HG03280 (cell line): ENCODE results near the gene MYBL2.
"Not testable (repeated sequence)": the region's sequence is repeated elsewhere in the genome, so short reads cannot be mapped to it uniquely, and the experiment has no call there.

ENCODE experiments used
- ATAC-seq: cut with Tn5 transposase; IDR thresholded peaks from one replicate; pipeline ENCODE4 v1.9.1; 2021; ENCODE audit warnings: mild to moderate bottlenecking, moderate library complexity; ENCODE audit not compliant: unreplicated experiment

MYBL2 gene

DNA sequence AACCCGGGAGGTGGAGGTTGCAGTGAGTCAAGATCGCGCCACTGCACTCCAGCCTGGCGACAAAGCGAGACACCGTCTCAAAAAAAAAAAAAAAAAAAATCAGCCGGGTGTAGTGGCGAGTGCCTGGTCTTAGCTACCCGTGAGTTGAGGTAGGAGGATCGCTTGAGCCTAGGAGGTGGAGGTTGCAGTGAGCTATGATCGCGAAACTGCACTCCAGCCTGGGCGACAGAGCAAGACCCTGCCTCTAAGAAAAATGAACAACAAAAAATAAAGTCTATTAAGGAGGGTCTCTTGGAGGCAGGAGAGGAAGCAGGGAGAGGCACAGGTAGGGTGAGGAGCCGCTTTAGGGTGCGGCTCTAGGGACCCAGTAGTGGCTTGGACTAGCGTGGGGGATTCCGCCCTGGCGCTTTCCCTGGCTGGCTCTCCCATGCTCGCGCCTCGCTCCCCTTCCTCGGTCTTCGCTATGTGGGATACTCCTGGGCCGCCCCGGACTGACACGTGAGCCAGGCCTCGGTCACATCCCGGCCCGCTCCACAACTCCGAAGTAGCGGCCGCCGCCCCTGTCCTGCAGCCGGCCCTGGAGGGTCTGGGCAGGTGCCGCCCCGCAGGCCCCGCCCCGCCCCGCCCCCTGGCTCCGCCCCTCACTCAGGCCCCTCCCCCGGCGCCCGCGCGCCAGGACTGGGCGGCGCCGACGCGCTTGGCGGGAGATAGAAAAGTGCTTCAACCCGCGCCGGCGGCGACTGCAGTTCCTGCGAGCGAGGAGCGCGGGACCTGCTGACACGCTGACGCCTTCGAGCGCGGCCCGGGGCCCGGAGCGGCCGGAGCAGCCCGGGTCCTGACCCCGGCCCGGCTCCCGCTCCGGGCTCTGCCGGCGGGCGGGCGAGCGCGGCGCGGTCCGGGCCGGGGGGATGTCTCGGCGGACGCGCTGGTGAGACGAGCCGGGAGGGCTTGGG, at the start of gene MYBL2:
TSS of gene MYBL2 (plus strand) at position 739 of the 953 bp plus-strand sequence. CDS start at position 909, 170 bp downstream.
- ATAC-seq = peak; percentile 88

DNA sequence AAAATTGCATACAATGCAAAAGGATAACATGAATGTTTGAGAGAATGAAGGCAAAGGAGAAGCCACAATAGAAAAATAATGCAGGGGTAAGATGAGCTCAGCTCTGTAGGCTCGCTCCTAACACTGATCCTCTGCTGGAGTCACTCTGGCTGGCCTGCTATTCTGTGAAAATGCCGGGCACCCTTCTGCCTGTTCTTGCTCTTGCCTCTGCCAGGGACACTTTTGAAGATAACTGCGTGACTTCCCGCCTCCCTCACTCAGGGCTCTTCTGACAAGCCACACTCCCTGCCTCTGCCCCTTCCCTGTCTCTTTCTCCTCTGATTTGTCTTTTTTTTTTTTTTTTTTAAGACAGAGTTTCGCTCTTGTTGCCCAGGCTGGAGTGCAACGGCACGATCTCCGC, 35.3 kb upstream of the MYBL2 start:
- no peak for ATAC-seq

DNA sequence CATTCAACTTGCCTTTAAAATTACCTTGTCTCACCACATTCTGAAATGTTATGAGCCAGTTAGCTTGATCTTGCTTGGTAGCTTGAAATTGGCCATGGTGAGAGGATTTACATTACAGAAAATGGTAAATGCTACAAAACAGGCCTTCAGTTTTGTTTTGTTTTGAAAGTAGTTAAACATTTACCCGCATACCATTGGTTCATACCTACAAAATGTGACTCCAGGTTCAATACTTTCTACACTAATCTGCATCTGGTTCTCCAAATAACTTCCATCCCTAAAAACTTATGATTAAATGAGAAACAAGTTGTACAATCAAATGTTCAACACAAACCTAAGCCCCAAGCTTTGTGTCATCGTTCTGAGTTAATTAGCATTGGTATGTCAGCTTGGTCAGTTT, 30.5 kb upstream of the MYBL2 start:
- ATAC-seq = no peak

DNA sequence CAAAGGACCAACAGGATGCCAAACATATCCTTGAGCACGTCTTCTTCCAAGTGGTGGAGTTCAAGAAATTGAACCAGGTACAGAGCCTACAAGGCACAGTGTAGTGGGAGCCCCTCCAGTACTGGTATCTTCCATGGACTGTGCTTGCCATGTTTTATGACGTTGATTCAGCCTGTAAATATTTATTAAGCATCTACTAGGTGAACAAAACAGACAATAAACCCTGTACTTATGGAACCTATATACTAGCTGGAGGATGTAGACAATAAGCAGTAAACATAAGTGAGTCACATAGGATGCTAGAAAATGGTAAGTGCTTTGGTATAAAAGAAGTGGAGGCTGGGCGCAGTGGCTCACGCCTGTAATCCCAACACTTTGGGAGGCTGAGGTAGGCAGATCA, 24.4 kb upstream of the MYBL2 start:
- no peak for ATAC-seq

DNA sequence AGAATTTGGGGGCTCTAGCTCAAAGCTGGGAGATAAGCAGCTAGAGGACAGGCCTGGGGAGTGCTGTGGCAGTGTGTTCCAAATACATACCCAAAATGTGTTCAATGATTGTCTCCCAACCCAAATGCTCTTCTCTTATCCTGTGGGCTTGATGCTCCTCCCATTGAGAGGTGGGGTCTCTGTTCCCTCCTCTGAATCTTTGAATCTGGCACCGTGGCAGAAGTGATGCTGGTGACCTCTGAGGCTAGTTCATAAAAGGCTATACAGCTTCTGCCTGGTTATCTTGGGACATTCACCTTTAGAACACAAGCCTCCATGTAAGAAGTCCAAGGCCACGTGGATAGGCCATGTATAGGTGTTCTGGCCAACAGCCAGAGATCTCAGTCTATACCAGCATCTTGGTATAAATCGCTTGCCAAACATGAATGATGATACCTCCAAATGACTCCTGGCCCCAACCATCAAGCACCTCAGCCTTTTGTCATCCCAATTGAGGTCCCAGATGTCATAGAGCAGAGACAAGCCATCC, 15.9 kb upstream of the MYBL2 start:
- ATAC-seq = no peak

DNA sequence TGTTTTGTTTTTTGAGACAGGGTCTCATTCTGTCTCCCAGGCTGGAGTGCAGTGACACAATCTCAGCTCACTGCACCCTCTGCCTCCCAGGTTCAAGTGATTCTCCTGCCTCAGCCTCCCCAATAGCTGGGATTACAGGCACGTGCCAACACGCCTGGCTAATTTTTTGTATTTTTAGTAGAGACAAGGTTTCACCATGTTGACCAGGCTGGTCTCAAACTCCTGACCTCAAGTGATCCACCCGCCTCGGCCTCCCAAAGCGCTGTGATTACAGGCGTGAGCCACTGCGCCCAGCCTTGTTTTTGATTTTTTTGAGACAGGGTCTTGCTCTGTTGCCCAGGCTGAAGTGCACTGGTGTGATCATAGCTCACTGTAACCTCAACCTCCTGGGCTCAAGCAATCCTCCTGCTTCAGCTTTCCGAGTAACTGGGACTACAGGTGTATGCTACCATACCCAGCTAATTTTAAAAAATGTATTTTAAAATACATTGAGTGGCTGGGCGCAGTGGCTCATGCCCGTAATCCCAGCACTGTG, 15.2 kb upstream of the MYBL2 start:
- ATAC-seq = not testable (repeated sequence)

DNA sequence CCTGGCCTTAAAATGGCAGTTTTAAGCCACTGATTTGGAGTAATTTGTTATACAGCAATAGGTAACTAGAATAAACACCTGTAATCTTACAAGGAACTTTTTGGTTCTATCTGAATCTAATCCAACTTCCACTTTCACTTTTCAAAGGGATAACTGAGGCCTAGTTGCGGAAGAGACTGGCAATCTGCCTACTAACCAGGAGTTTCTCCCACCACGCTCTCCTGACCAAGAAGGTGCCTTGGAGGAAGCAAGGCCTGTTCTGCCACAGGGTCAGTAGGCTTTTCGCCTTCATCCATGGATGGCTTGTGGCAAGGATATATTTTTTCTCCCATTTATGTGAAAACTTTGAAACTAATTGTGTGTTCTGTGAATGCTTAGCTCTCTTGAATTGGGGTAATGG, 12.9 kb upstream of the MYBL2 start:
- no peak for ATAC-seq

DNA sequence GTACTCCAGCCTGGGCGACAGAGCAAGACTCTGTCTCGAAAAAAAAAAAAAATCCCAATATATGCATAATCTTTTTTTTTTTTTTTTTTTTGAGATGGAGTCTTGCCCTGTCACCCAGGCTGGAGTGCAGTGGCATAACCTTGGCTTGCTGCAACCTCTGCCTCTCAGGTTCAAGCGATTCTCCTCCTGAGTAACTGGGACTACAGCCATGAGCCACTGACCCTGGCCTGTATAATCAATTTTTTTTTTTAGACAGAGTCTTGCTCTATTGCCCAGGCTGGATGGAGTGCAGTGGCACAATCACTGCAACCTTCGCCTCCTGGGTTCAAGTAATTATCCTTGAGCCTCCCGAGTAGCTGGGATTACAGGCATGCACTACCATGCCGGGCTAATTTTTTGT, 11.7 kb upstream of the MYBL2 start:
- ATAC-seq = not testable (repeated sequence)

DNA sequence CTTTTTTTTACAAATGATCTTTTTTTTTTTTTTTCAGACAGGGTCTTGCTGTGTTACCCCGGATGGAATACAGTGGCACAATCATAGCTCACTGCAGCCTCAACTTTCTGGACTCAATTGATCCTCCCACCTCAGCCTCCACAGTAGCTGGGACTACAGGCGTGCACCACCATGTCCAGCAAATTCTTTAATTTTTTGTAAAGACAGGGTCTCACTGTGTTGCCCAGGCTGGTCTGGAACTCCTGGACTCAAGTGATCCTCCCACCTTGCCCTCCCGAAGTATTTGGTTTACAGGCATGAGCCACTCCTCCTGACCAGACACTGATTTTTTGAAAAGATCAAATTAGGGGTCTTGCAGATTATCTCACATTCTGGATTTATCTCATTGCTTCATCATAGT, 11.0 kb upstream of the MYBL2 start:
- ATAC-seq = no peak

DNA sequence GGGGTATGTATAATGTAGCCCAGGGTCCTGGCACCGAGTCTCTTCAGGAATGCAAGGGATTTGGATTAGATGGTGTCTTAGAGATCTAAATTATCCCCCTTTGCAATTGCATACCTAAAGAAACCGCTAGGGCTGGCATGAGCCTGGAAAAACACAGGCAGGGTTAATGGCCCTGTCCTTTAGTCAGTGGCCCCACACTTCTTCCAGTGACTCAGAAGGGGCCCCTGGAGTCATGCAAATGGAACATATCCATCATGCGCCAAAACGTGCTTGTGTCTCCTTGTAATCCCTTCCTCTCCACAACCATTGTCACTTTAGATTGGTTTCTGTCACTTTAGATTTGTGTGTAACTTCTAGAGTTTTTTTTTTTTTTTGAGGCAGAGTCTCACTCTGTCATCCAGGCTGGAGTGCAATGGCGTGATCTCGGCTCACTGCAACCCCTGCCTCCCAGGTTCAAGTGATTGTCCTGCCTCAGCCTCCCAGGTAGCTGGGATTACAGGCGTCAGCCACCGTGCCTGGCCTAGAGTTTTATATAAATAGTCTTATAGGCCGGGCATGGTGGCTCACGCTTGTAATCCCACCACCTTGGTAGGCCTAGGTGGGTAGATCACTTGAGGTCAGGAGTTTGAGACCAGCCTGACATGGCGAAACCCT, 8.7 kb upstream of the MYBL2 start:
- ATAC-seq = no peak

DNA sequence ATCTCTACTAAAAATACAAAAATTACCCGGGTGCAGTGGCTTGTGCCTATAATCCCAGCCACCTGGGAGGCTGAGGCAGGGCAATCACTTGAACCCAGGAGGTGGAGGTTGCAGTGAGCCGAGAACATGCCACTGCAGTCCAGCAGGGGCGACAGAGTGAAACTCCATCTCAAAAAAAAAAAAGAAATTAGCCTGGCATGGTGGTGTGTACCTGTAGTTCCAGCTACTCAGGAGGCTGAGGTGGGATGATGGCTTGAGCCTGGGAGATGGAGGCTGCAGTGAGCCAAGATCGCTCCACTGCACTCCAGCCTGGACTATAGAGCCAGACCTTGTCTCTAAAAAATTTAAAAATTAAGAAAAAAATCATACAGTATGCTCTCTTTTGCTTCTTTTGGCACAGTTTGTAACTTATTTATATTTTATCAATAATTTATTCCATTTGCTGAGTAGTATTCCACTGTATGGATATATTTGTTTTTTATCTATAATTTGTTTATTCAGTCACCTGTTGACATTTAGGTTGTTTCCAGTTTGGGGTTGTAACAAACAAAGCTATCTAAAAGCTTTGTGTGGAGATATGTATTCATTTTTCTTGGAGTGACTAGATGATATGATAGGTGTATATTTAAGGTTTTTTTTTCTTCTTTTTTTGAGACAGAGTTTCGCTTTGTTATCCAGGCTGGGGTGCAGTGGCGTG, 8.0 kb upstream of the MYBL2 start:
- ATAC-seq = no peak

DNA sequence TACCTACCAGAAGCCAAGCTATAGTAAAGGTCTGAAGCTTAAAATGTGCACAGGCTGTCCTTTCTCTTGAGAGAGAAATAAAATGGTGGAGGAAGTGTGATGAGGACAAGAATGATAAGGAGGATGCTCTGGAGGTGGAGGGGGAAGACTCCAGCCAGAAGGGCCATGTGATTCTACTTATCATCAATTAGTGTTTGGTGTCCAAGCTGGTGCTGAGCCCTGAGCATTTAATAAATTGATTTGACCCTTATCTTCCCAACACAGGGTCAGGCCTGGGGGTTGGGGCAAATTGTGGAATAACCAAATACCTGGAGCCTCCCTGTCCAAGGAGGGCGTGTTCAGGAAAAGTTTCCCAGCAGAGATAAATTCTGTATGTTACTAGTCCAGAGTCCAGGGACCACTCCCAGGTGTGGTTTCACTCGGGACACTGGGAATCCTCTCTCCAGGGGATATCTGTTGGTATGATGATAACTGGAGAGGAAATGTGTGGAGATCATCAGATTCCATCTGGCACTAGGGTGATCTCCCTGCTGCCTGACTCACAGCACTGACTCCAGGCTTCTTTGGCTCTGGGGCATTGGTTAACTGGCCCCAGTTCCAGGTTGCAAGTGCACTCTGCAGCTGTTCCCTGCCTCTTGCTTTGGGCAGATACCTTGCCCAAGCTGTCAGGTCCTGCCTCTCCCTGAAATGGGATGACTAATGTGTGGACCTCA, 3.8 kb upstream of the MYBL2 start:
- ATAC-seq = no peak

DNA sequence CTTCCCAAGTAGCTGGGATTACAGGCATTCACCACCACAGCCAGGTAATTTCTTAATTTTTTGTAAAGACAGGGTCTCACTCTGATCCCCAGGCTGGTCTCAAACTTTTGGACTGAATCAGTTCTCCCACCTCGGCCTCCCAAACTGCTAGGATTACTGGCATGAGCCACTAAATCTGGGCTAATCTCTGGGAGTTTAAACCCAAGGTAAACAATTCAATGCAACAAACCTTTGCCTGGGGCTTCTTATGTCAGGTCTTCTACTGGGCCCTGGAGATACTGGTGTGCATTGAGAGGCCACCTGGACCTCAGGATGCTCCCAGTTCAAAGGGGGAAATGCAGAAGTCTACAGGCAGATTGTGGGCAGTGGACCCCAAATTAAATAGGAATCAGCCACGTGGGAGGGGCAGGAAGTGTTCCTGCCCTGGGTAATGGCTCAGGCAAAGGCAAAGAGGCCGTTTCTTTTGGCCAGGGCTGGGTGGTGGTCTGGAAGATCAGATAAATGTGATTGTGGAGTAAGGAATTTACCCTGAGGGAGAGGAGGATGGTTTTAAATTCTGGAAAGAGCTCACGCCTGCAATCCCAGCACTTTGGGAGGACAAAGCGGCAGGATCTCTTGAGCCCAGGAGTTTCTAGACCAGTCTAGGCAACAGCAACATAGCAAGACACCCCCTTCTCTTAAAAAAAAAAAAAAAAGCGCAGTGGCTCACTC, 1.3 kb upstream of the MYBL2 start:
- ATAC-seq = no peak

DNA sequence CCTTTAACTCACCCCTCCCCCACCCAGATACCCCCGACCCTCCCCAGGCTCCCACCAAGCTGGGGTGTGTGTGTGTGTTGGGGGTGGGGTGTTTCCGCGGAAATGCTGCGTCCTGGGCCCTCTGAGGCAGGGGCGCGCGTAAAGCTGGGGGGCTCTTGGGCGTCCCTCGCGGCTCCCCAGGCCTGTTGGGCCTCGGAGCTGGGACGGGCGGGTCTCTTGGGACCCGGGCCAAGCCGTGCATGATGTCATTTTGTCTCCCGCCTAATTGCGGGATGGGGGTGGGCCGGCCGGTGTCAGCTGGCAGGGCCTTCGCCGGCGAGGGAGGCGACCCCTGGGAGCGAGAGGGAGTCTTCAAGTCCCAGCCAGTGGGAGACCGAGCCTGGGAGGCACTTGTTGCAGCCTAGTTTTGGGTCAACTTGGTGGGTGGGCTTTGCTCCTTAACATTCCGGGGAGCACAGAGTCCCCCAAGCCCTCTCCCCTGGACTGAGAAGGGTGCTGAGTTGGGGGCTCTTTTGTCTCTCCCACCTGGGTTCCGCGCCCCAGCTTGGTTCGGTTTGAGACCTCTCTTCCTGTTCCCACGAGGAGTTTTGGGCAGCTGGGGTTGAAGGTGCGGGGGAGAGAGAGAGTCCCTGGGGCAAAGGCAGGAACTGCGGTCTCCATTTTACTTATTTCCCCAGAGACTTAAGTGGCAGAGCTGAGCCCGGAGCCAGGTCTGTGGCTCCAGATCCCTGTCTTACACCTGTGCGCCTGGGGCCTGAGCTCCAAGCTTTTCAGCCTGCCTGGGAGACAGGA, 623 bp downstream of the MYBL2 start:
- peak; percentile 14 for ATAC-seq

DNA sequence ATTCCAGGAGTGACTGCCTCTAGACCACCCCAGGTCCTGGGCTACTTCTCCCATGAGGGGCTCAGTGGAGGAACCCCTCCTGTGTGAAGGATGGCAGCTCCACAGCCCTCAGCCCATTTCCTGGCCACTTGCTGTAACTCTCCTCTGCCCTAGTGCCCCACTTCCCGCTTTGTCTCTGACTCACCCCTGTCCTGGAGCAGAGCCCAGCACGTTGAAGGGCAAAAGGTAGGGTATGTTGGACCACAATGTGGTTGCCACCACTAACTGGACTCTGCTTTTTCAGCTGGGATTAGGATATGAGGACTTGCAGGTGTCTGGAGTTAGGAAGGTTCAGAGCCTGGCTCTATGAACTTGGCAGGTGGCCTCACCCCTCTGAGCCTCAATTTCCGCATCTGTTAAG, 2.4 kb downstream of the MYBL2 start:
- no peak for ATAC-seq

DNA sequence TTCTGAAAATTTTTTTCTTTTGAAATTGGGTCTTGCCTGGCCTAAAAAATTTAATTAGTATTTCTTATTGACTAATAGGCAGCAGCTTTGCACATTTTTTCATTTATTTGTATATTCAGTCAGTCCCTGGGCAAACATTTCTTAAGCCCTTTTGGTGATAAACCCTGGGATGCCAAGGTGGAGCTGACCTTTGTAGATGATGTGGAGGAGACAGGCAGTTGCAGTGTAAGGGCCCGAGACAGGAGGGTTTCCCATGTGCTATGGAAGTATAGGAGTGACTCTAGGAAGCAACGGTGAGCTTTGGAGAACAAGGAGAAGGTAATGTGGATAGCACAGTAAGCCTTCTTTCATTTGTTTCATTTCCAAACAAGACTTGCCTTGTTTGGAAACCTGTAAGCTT, 3.5 kb downstream of the MYBL2 start:
- no peak for ATAC-seq

DNA sequence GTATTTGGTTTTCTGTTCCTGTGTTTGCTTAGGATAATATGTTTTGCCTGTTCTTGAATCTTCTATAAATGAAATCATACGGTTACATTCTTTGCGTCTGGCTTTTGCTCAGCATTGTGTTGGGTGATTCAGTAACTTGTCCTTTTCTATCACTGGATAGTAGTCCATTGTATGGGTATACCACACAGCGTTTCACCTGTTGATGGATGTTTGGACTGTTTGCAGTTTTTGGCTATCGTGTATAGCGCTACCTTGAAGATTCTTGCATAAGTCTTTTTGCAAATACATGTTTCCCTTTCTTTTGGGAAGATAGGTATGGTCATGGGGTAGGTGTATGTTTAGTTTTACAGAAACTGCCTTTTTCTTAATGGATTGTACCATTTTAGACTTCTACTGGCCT, 9.5 kb downstream of the MYBL2 start:
- no peak for ATAC-seq

DNA sequence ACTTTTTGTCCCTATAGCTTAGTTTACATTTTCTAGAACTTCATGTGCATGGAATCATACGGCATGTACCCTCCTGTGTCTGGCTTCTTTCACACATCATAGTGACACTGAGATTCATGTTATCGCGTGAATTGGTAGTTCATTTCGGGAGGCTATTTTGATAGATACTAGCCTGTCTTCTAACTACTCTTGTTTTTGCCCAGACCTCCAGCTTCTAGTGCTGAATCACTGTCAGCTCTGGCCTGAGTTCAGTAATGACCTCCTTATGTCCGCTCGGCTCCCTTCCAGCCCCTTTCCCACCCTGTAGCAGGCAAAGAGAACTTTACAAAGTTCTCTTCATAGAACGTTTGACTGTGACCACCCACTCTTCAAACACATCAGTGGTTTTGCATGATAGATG, 14.1 kb downstream of the MYBL2 start:
- no peak for ATAC-seq

DNA sequence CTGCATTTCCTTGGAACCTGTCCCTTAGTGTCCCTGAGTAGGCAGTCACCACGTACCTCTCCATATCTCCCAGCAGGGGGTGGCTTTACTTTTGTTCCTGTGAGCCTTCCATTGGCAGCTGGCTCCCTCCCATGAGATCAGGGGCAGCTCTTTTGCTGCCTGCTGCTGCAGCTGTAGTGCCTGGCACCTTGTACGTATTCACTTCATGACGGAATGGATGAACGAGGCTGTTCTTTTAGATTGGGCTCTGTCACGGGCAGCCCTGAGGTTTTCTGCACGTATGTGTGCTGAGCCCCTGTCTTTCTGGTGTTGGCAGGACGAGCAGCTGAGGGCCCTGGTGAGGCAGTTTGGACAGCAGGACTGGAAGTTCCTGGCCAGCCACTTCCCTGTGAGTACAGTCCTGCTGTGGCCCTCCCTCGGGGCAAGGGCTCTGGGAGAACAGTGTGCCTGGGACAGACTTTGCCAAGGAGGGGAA, 14.6 kb downstream of the MYBL2 start:
- ATAC-seq = peak; percentile 30
